Sigmoid colon (tissue), 4 donors: Measurements from ENCODE around the gene RNF4.

Experiments used
- EP300 ChIP-seq, 4 donors: sonication (generic); formaldehyde crosslinking; IDR thresholded peaks; one replicate each; pipeline ENCODE4 v1.6.1; 2017; ENCODE audit warnings: antibody characterized with exemption in 4 of 4
- POLR2A ChIP-seq, 2 donors: fragments of 450-650 bp; IDR thresholded peaks; one replicate each; pipeline ENCODE4 v1.6.1; 2016; ENCODE audit warnings: antibody characterized with exemption in 2 of 2, mild to moderate bottlenecking in 2 of 2, moderate library complexity in 2 of 2
- TF ChIP-seq, protein P1 (sequence below), 4 experiments: fragments of 450-650 bp in 3 of 4; fragments of 200-600 bp in 1 of 4; IDR thresholded peaks; one replicate each; pipeline ENCODE4 v1.5.1; 2016 to 2019; ENCODE audit warnings: antibody characterized with exemption in 4 of 4, mild to moderate bottlenecking in 3 of 4, moderate library complexity in 2 of 4

DNA sequence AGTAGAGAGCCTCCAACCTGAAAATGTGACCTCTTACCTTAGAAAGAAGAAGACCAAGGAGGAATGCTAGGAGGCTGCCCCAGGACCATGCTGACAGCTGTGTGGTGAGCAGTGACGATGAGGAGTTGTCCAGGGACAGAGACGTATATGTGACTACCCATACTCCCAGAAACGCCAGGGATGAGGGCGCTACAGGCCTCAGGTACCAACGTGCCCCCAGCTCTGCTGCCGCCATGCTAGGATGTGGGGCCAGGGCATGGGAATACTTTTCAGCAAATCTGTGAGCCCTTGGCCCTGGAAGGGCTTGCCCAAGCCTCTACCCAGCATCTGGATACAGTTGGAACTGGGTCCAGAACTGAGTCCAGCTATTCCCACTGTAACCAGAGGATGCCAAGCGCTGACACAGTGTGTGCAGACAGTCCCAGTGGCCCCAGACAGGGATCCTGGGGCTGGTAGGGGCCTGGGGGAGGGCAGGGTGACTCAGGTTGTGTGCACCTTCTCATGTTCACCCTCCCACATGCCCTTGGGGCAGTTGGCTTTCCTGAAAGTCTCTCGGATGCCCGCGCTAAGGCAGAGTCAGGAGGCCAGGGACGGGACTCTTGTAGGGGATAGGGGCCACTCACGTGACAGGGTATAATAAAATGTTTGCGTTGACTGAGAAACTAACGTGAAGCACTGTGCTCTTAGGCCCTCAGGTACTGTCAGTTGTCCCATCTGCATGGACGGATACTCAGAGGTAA is 43.7 kb downstream of the RNF4 start:
- TF ChIP-seq, protein P1, sequence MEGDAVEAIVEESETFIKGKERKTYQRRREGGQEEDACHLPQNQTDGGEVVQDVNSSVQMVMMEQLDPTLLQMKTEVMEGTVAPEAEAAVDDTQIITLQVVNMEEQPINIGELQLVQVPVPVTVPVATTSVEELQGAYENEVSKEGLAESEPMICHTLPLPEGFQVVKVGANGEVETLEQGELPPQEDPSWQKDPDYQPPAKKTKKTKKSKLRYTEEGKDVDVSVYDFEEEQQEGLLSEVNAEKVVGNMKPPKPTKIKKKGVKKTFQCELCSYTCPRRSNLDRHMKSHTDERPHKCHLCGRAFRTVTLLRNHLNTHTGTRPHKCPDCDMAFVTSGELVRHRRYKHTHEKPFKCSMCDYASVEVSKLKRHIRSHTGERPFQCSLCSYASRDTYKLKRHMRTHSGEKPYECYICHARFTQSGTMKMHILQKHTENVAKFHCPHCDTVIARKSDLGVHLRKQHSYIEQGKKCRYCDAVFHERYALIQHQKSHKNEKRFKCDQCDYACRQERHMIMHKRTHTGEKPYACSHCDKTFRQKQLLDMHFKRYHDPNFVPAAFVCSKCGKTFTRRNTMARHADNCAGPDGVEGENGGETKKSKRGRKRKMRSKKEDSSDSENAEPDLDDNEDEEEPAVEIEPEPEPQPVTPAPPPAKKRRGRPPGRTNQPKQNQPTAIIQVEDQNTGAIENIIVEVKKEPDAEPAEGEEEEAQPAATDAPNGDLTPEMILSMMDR (IDR thresholded peaks at IDR 0.05): no peak
- no peak for TF ChIP-seq POLR2A (IDR thresholded peaks at IDR 0.05)
- no peak for TF ChIP-seq EP300 (IDR thresholded peaks at IDR 0.05)
